ENCODE measurements around the gene SUGP2.

The SUGP2 gene

DNA sequence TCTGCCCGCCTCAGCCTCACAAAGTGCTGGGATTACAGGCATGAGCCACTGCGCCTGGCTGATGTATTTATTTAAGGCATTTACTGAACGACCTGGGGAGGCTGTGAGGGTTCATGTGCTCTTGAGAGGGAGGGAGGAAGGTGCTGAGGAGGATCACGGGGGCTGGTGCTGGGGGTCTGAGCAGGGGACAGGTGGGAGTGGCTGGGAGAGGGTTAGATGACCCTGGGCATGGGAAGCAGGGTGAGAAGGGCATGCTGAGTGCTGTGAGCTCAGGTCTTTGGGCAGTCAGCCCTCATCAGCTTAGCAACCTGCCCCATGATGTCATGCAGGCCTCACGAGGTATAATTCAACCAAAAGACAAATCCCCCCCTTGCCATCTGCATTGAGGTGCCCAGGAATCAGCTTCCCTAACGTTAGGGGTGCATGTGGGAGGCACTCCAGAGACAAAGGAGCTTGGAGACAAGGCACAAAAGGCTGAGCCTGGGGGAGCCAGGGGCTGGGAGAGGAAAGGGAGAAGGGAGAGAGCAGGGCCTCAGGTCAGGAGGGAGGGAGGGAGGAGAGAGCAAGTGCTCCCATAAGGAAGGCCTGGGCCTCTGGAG lies 36.4 kb downstream of the SUGP2 start:
- POLR2A ChIA-PET, result no interaction called here
- CTCF ChIA-PET, result interaction anchor here (1.2 kb wide), 1 partner anchor 9 kb away, joined by 3 read pairs; no protein-coding TSS in a partner anchor
- TF ChIP-seq, protein P1, sequence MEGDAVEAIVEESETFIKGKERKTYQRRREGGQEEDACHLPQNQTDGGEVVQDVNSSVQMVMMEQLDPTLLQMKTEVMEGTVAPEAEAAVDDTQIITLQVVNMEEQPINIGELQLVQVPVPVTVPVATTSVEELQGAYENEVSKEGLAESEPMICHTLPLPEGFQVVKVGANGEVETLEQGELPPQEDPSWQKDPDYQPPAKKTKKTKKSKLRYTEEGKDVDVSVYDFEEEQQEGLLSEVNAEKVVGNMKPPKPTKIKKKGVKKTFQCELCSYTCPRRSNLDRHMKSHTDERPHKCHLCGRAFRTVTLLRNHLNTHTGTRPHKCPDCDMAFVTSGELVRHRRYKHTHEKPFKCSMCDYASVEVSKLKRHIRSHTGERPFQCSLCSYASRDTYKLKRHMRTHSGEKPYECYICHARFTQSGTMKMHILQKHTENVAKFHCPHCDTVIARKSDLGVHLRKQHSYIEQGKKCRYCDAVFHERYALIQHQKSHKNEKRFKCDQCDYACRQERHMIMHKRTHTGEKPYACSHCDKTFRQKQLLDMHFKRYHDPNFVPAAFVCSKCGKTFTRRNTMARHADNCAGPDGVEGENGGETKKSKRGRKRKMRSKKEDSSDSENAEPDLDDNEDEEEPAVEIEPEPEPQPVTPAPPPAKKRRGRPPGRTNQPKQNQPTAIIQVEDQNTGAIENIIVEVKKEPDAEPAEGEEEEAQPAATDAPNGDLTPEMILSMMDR (IDR thresholded peaks at IDR 0.05; ENCODE audit: control extremely low read depth, extremely low read depth, low read depth, missing control alignments), result no peak
- DNase-seq (ENCODE audit: extremely low spot score), result no peak

DNA sequence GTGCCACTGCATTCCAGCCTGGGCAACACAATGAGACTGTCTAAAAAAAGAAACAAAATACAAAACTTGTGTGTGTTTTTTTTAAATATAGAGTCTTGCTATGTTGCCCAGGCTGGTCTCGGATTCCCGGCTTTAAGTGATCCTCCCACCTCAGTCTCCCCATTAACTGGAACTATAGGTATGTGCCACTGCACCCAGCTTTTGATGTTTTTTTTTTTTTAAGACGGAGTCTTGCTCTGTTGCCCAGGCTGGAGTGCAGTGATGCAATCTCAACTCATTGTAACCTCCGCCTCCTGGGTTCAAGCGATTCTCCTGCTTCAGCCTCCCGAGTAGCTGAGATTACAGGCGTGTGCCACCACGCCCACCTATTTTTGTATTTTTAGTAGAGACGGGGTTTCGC lies 37.0 kb downstream of the SUGP2 start:
- TF ChIP-seq, protein P1 (IDR thresholded peaks at IDR 0.05; ENCODE audit: control extremely low read depth, extremely low read depth, low read depth, missing control alignments), result no peak
- no peak for DNase-seq (ENCODE audit: extremely low spot score)
- ChIA-PET POLR2A (no interaction called here), CTCF (interaction anchor here (1.2 kb wide), 1 partner anchor 9 kb away, joined by 3 read pairs; no protein-coding TSS in a partner anchor)

DNA sequence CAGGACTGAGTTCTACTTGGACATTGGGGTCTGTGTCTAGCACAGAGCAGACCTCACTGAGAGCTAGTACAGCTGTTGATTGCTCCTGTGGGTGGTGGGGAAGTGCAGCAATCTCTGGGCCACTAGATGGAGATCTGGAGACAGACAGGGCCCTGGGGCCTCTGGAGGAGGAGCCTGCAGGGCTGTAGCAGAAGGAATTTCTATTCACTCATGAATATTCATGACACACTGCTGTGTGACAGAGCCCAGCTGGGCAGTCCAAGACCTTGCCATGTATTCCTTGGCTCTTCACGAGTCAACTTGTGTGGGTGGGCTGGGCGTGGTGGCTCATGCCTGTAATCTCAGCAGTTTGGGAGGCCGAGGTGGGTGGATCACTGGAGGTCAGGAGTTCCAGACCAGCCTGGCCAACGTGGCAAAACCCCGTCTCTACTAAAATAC lies 37.5 kb downstream of the SUGP2 start:
- DNase-seq (ENCODE audit: extremely low spot score), result peak; percentile 54
- TF ChIP-seq, protein P1 (IDR thresholded peaks at IDR 0.05; ENCODE audit: control extremely low read depth, extremely low read depth, low read depth, missing control alignments), result peak; percentile 26
- ChIA-PET CTCF (interaction anchor here (1.2 kb wide), 1 partner anchor 8 kb away, joined by 3 read pairs; no protein-coding TSS in a partner anchor), POLR2A (no interaction called here)

DNA sequence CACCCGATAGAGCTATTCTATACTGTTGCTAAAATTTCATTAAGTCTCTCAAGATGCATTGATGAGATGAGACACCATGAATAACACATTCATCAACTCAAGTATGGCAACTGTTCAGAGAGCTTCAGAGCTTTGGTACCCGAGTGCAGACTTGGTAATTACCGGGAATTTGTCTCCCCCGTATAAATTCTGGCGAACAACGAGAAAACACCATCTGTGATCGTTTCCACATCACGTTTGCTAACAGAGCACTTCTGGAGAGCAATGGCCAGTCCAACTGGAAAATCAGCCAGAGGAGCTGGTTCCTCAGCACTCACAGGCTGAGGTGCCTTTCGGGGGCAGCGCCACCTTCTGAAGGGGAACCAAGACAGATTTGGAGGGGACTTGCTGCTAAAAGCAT lies 40.2 kb downstream of the SUGP2 start:
- TF ChIP-seq, protein P1 (IDR thresholded peaks at IDR 0.05; ENCODE audit: control extremely low read depth, extremely low read depth, low read depth, missing control alignments), result no peak
- CTCF ChIA-PET, result no interaction called here
- POLR2A ChIA-PET, result no interaction called here
- DNase-seq (ENCODE audit: extremely low spot score), result no peak

DNA sequence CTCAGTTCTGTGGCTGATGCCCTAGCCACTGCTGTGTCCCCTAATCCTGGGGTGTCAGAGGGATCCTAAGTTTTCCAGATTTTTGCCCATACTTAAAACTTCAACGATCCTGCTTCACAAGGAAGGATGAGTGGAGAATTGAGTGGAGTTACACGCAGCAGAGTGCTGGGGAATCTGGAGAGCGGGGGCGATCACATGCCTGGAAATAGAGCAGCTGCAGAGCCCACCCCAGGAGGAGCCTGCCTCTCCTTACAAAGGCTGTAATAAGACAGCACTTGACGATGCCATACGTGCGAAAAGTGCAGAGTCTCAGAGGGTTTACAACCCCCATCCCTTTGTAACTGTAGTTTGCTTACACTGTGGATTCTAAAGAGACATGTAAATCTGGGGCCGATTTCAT lies 40.6 kb downstream of the SUGP2 start:
- TF ChIP-seq, protein P1 (IDR thresholded peaks at IDR 0.05; ENCODE audit: control extremely low read depth, extremely low read depth, low read depth, missing control alignments), result no peak
- no peak for DNase-seq (ENCODE audit: extremely low spot score)
- POLR2A ChIA-PET, result interaction anchor here (0.7 kb wide), 1 partner anchor 37 kb away, joined by 6 read pairs; no protein-coding TSS in a partner anchor
- CTCF ChIA-PET, result no interaction called here

DNA sequence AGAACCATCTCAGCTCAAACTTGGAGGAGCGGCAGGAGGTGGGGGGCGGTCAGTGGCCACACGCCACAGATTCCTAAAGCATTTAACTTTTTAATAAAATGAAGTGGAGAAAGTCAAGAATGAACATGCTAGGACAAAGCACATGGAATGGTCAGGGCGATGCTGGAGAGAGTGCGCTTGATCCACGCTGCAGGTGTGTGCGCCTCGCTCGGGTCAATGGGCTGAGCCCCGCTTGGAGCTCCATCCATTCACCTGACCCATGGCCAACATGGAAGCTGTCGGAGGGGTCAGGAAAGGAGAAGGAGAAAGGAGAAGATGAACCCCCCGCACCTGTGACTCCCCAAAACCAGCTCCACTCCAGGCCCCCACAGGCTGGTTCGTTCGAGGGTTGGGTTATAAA lies 41.8 kb downstream of the SUGP2 start:
- no peak for DNase-seq (ENCODE audit: extremely low spot score)
- POLR2A ChIA-PET, result no interaction called here
- CTCF ChIA-PET, result interaction anchor here (0.8 to 2.9 kb wide), 2 partner anchors 10 to 19 kb away, joined by 3 to 12 read pairs; no protein-coding TSS in a partner anchor
- TF ChIP-seq, protein P1 (IDR thresholded peaks at IDR 0.05; ENCODE audit: control extremely low read depth, extremely low read depth, low read depth, missing control alignments), result no peak
